Upper lobe of left lung (tissue), 6 donors: Measurements from ENCODE around the gene DLG2. TPM values are rescaled to one million over a fixed set of nuclear protein-coding genes. Genes with fewer than 3 reads are reported as not detected.

Experiments used
- ATAC-seq, 2 donors: fragments of 200-7000 bp; cut with Tn5 transposase; one replicate each; pipeline ENCODE4 v1.9.1; 2022; ENCODE audit warnings: mild to moderate bottlenecking in 2 of 2, moderate library complexity in 2 of 2; ENCODE audit not compliant: low FRiP score in 2 of 2
- DNase-seq, 2 donors: peaks; one replicate each; pipeline ENCODE4 v3.0.0-alpha.2; 2019 to 2020
- H3K27ac ChIP-seq, 4 donors: fragments of 200-600 bp; sonication (generic); one replicate each; pipeline ENCODE4 v1.5.1; 2016 to 2019
- H3K27me3 ChIP-seq, 4 donors: fragments of 200-600 bp; sonication (generic); one replicate each; pipeline ENCODE4 v1.5.1; 2017 to 2019
- H3K36me3 ChIP-seq, 4 donors: fragments of 200-600 bp; sonication (generic); one replicate each; pipeline ENCODE4 v1.5.1; 2016 to 2019
- H3K4me1 ChIP-seq, 4 donors: fragments of 200-600 bp; sonication (generic); one replicate each; pipeline ENCODE4 v1.5.1; 2018 to 2019
- H3K4me3 ChIP-seq, 4 donors: fragments of 200-600 bp; sonication (generic); one replicate each; pipeline ENCODE4 v1.5.1; 2017 to 2019; ENCODE audit warnings: mild to moderate bottlenecking in 2 of 4, moderate library complexity in 1 of 4
- H3K9me3 ChIP-seq, 4 donors: fragments of 200-600 bp; sonication (generic); one replicate each; pipeline ENCODE4 v1.5.1; 2018 to 2019
- CTCF ChIP-seq, 6 experiments: fragments of 450-650 bp in 4 of 6; fragments of 200-600 bp in 2 of 6; sonication (generic) in 2 of 6; IDR thresholded peaks; one replicate each; pipeline ENCODE4 v1.5.1; 2016 to 2019; ENCODE audit warnings: antibody characterized with exemption in 6 of 6
- EP300 ChIP-seq, 4 donors: sonication (generic); formaldehyde crosslinking; IDR thresholded peaks; one replicate each; pipeline ENCODE4 v1.5.1; 2017; ENCODE audit warnings: antibody characterized with exemption in 4 of 4, control low read depth in 2 of 4
- POLR2A ChIP-seq, 4 donors: fragments of 450-650 bp; IDR thresholded peaks; one replicate each; pipeline ENCODE4 v1.5.1; 2016 to 2017; ENCODE audit warnings: antibody characterized with exemption in 4 of 4, mild to moderate bottlenecking in 2 of 4
- POLR2AphosphoS5 ChIP-seq, 2 donors: sonication (generic); formaldehyde crosslinking; IDR thresholded peaks; one replicate each; pipeline ENCODE4 v1.5.1; 2017; ENCODE audit warnings: antibody characterized with exemption in 2 of 2
- WGBS, 2 donors: methylation state at CpG; one replicate each; pipeline ENCODE4 v1.1.5; 2017 to 2018; 5-methylcytosine and 5-hydroxymethylcytosine counted together
- total RNA-seq, 6 donors: library from RNA; depleted of rRNA in 4 of 6; stranded (reverse); fragments of >200 nt in 4 of 6; gene quantifications; one replicate each; pipeline versions ENCODE4 v1.1.0 to v1.2.1, GENCODE V29; 2016 to 2021
- donor health status: DM: no; HTN: no; CAD: no; lungs with moderate emphysema.
- donor health status: DM: no; HTN: yes; CAD: no; lungs with severe emphysema.

Gene DLG2
- total RNA-seq, 6 donors from 2014 or later, result 3.4 to 37.7 (median 9.1) TPM

DNA sequence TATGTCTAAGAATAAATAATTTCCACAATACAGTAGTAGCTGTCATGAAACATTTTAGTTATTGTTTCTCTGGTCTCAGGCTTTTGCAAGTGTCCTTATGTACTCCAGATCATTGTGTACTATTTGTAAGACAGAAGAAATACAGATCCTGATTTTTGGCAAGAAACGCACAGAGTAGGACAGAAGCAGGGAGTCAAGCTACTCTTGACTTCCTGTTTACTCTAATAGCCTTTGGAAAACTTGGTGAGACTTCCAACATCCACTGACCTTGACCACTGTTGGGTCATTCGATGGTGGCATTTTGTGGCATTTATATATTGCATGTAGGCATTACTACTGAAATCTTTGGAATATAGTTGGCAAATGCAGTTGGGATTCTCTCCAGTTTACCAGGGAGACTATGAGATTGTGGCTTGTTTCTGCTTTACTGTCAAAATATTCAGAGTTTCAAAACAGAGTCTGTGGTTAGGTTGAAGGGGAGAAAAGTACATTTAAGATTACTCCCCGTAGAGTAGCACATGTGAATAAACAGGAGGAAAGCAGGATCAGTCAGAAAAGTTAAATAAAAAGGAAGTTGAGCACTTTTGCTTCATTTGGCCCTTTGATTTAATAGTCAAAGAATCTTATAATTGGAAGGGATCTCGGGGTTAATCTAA, 1614.8 kb downstream of the DLG2 start:
- 66 to 72% methylated on average over 4 of the region's 4 CpGs for WGBS, 2 donors
- H3K9me3 ChIP-seq, result no peaks in the 10 kb centered on the region
- DNase-seq (no peak), ATAC-seq (no peak)
- no peaks in the 10 kb centered on the region for H3K27me3 ChIP-seq
- no peaks in the 10 kb centered on the region for H3K4me1 ChIP-seq
- TF ChIP-seq POLR2A (IDR thresholded peaks at IDR 0.05) (no peak), EP300 (IDR thresholded peaks at IDR 0.05) (no peak), POLR2AphosphoS5 (IDR thresholded peaks at IDR 0.05) (no peak), CTCF (IDR thresholded peaks at IDR 0.05) (no peak)
- H3K4me3 ChIP-seq, result no peak overlapping the region
- H3K36me3 ChIP-seq, result no peaks in the 10 kb centered on the region
- H3K27ac ChIP-seq, result no peak overlapping the region

- no peaks in the 10 kb centered on the region for H3K36me3 ChIP-seq
- ATAC-seq, result no peak
- H3K27me3 ChIP-seq, result no peaks in the 10 kb centered on the region
- DNase-seq, result no peak
- H3K27ac ChIP-seq, result no peak overlapping the region
- no peak overlapping the region for H3K4me3 ChIP-seq
- H3K9me3 ChIP-seq, result peaks cover 5 to 26% (median 19%) of the 10 kb centered on the region in 4 donors
- TF ChIP-seq CTCF (IDR thresholded peaks at IDR 0.05) (no peak), POLR2AphosphoS5 (IDR thresholded peaks at IDR 0.05) (no peak), POLR2A (IDR thresholded peaks at IDR 0.05) (no peak), EP300 (IDR thresholded peaks at IDR 0.05) (no peak)
- no peaks in the 10 kb centered on the region for H3K4me1 ChIP-seq
Observed at GRCh38 chr11:84003181-84003580, 1624.0 kb downstream of the DLG2 start.

DNA sequence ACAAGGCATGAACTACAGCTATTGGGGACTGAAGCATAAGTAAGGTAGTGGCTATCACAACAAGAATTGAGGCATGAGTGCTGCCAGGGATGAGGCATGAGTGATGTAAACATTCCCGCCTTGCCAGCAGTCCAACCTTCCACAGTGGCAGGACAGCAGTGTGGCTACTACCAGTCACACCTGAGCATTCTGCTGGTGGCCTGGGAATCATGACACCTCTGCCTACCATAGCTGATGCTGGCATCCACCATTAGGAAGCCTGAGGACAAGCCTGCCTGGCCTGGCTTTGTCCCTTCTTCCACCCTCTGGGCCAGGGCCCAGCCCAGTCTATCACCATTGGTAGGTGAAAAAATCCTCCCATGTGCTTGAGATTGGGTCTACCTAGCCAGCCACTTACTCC, 1628.2 kb downstream of the DLG2 start:
- Histone ChIP-seq H3K27ac (no peak overlapping the region), H3K27me3 (no peaks in the 10 kb centered on the region), H3K4me3 (no peak overlapping the region), H3K36me3 (no peaks in the 10 kb centered on the region), H3K9me3 (peaks cover 5 to 26% (median 19%) of the 10 kb centered on the region in 4 donors), H3K4me1 (no peaks in the 10 kb centered on the region)
- DNase-seq, result no peak
- 79% methylated on average over 1 of the region's 1 CpG; no CpG with 5 or more reads in 1 of the 2 donors for WGBS, 2 donors
- no peak for ATAC-seq
- TF ChIP-seq POLR2AphosphoS5 (IDR thresholded peaks at IDR 0.05) (no peak), POLR2A (IDR thresholded peaks at IDR 0.05) (no peak), CTCF (IDR thresholded peaks at IDR 0.05) (no peak), EP300 (IDR thresholded peaks at IDR 0.05) (no peak)

GRCh38 chr11:83990160-83990733, 1636.9 kb downstream of the DLG2 start:
- H3K36me3 ChIP-seq, result no peaks in the 10 kb centered on the region
- no peak overlapping the region for H3K4me3 ChIP-seq
- H3K9me3 ChIP-seq, result no peaks in the 10 kb centered on the region
- TF ChIP-seq EP300 (IDR thresholded peaks at IDR 0.05) (no peak), POLR2AphosphoS5 (IDR thresholded peaks at IDR 0.05) (no peak), POLR2A (IDR thresholded peaks at IDR 0.05) (no peak), CTCF (IDR thresholded peaks at IDR 0.05) (no peak)
- H3K4me1 ChIP-seq, result no peaks in the 10 kb centered on the region
- DNase-seq (no peak), ATAC-seq (peak in 1 of 2 donors; percentile 70)
- no peaks in the 10 kb centered on the region for H3K27me3 ChIP-seq
- 48 to 65% methylated on average over 7 of the region's 7 CpGs for WGBS, 2 donors
- no peak overlapping the region for H3K27ac ChIP-seq

GRCh38 chr11:83982825-83983224, 1644.3 kb downstream of the DLG2 start:
- DNase-seq (no peak), ATAC-seq (no peak)
- Histone ChIP-seq H3K36me3 (no peaks in the 10 kb centered on the region), H3K27ac (no peak overlapping the region), H3K4me1 (no peaks in the 10 kb centered on the region), H3K4me3 (no peak overlapping the region), H3K27me3 (no peaks in the 10 kb centered on the region), H3K9me3 (no peaks in the 10 kb centered on the region)
- no peak for TF ChIP-seq CTCF (IDR thresholded peaks at IDR 0.05)
- TF ChIP-seq POLR2A (IDR thresholded peaks at IDR 0.05), result no peak
- TF ChIP-seq EP300 (IDR thresholded peaks at IDR 0.05), result no peak
- TF ChIP-seq POLR2AphosphoS5 (IDR thresholded peaks at IDR 0.05), result no peak
- WGBS, 2 donors, result 88 to 94% methylated on average over 4 of the region's 4 CpGs
